ENCODE measurements around the gene PLA2G5. TPM values are rescaled to one million over a fixed set of nuclear protein-coding genes. Genes with fewer than 3 reads are reported as not detected.

The PLA2G5 gene
- total RNA-seq, 1 donor from 2014 or later = 0.25 TPM

GRCh38 chr1:20114021-20114648 is 44.1 kb downstream of the PLA2G5 start:
- H3K27me3 Mint-ChIP-seq (ENCODE audit: low read depth) = peaks cover 6% of the 10 kb centered on the region
- TF ChIP-seq CTCF (IDR thresholded peaks at IDR 0.05; ENCODE audit: unreplicated experiment) = no peak
- no peaks in the 10 kb centered on the region for H3K9me3 Mint-ChIP-seq
- no peak for DNase-seq (ENCODE audit: low spot score in 2 of 2, unreplicated experiment in 2 of 2)
- H3K27ac Mint-ChIP-seq = no peak overlapping the region
- no peaks in the 10 kb centered on the region for H3K4me1 Mint-ChIP-seq
- no peaks in the 10 kb centered on the region for H3K36me3 Mint-ChIP-seq
- no peak overlapping the region for H3K4me3 Mint-ChIP-seq

DNA sequence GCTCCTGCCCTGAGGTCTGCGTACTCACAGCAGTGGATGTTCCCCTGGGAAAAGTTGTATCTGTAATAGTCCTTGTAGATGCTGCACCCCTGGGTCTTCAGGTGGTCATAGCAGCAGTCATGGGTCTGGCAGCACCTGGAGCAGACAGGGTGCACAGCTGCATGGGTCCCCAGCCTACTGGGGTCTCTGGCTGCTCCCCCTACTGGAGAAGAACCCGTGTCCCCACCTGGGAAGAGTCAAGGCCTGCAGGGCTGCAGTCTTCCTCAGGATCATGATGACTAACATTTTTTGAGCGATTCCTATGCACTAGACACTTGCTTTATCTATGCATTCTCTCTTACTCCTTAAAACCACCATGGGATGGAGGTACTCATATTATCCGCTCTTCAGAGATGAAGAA is 45.5 kb downstream of the PLA2G5 start:
- Mint-ChIP-seq H3K9me3 (no peaks in the 10 kb centered on the region), H3K27me3 (ENCODE audit: low read depth) (peaks cover 13% of the 10 kb centered on the region), H3K27ac (no peak overlapping the region), H3K4me1 (no peaks in the 10 kb centered on the region), H3K36me3 (no peaks in the 10 kb centered on the region), H3K4me3 (no peak overlapping the region)
- DNase-seq (ENCODE audit: low spot score in 2 of 2, unreplicated experiment in 2 of 2) = no peak
- no peak for TF ChIP-seq CTCF (IDR thresholded peaks at IDR 0.05; ENCODE audit: unreplicated experiment)

- TF ChIP-seq CTCF (IDR thresholded peaks at IDR 0.05; ENCODE audit: unreplicated experiment) = no peak
- Mint-ChIP-seq H3K4me1 (no peaks in the 10 kb centered on the region), H3K36me3 (no peaks in the 10 kb centered on the region), H3K27me3 (ENCODE audit: low read depth) (peaks cover 16% of the 10 kb centered on the region), H3K4me3 (no peak overlapping the region), H3K27ac (no peak overlapping the region), H3K9me3 (no peaks in the 10 kb centered on the region)
- no peak for DNase-seq (ENCODE audit: low spot score in 2 of 2, unreplicated experiment in 2 of 2)
Measured at GRCh38 chr1:20115916-20116315, 45.9 kb downstream of the PLA2G5 start.

GRCh38 chr1:20117236-20117635 is 47.2 kb downstream of the PLA2G5 start:
- Mint-ChIP-seq H3K4me3 (no peak overlapping the region), H3K4me1 (no peaks in the 10 kb centered on the region), H3K36me3 (no peaks in the 10 kb centered on the region), H3K27me3 (ENCODE audit: low read depth) (peaks cover 28% of the 10 kb centered on the region), H3K27ac (no peak overlapping the region), H3K9me3 (no peaks in the 10 kb centered on the region)
- TF ChIP-seq CTCF (IDR thresholded peaks at IDR 0.05; ENCODE audit: unreplicated experiment) = no peak
- DNase-seq (ENCODE audit: low spot score in 2 of 2, unreplicated experiment in 2 of 2) = no peak

DNA sequence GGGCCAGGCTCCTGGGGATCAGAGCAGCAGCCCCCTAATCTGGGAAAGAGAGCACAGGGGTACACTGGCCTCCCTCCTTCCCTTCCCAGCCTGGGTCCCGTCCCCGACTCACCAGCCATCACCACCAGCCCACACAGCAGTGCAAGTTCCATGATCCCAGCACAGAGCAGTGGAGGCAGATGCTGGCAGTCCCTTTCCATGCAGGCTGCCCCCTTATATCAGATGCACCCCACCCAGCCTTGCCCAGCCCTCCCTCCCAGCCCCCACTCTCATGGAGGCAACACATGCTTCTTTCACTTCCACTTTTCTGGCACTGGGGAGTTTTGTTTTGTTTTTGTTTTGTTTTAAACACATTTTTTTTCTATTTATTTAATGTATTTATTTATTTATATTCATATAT is 49.4 kb downstream of the PLA2G5 start, which contains the start of gene PLA2G2D:
PLA2G2D (minus strand) TSS at position 190 of the 400 bp plus-strand sequence; CDS start at position 152, 38 bp downstream.
- no peaks in the 10 kb centered on the region for H3K4me1 Mint-ChIP-seq

More for the DNA sequence above, 49.4 kb downstream of the PLA2G5 start, which contains the start of gene PLA2G2D:
- H3K27me3 Mint-ChIP-seq (ENCODE audit: low read depth) = peaks cover 26% of the 10 kb centered on the region
- H3K9me3 Mint-ChIP-seq = no peaks in the 10 kb centered on the region
- DNase-seq (ENCODE audit: low spot score in 2 of 2, unreplicated experiment in 2 of 2) = no peak
- H3K27ac Mint-ChIP-seq = no peak within 1 kb of the TSS
- no peak within 1 kb of the TSS for H3K4me3 Mint-ChIP-seq
- no peaks in the 10 kb centered on the region for H3K36me3 Mint-ChIP-seq
- no peak for TF ChIP-seq CTCF (IDR thresholded peaks at IDR 0.05; ENCODE audit: unreplicated experiment)

Measured in mesothelial cell of epicardium (in vitro differentiated cells).